GM12865 (cell line): ENCODE measurements around the gene CKM.
A peak's percentile ranks its signal among the peaks of the same experiment; 100 is the strongest.

Experiments used
- DNase-seq: peaks from one replicate; pipeline ENCODE4 v3.0.0; 2010; ENCODE audit warnings: low read depth
- H3K4me3 ChIP-seq: 2 replicates; pipeline ENCODE4 v1.5.1; 2011; ENCODE audit warnings: mild to moderate bottlenecking, low read depth, low read length, control low read depth
- TF ChIP-seq, protein P1 (sequence below): IDR thresholded peaks from 2 replicates; pipeline ENCODE4 v1.5.1; 2011; ENCODE audit warnings: low read length, control low read depth, low read depth, inconsistent platforms; ENCODE audit not compliant: insufficient read depth; ENCODE audit errors: missing control alignments

Gene CKM

DNA sequence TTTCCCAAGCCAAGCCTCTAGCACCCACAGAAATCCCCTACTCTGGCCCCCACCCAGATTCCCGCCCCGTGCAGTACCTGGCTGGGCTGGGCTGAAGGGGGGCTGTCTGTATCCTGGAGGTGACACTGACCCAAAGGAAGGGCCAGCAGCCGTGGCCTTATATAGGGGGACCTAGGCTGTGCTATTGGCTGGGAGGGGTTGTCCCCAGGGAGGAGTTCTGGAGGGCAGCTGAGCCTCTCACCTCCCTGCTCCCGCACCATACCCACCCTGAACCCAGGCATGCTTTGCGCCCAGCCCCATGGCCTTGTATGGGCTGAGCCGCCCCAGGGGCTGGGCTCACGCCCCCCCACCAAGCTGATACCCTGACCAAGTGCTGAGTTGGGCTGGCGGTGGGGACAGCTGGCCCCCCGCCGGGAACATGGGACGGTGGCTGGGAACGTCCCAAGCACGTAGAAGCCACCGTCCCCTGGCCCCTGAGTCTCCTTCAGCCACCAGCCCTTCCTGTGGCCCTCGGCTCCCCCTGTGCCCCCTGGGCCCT is at the start of gene CKM:
TSS of gene CKM (minus strand) at position 132 of the 538 bp plus-strand sequence. CDS start 3,162 bp downstream, outside the sequence.
- TF ChIP-seq, protein P1, sequence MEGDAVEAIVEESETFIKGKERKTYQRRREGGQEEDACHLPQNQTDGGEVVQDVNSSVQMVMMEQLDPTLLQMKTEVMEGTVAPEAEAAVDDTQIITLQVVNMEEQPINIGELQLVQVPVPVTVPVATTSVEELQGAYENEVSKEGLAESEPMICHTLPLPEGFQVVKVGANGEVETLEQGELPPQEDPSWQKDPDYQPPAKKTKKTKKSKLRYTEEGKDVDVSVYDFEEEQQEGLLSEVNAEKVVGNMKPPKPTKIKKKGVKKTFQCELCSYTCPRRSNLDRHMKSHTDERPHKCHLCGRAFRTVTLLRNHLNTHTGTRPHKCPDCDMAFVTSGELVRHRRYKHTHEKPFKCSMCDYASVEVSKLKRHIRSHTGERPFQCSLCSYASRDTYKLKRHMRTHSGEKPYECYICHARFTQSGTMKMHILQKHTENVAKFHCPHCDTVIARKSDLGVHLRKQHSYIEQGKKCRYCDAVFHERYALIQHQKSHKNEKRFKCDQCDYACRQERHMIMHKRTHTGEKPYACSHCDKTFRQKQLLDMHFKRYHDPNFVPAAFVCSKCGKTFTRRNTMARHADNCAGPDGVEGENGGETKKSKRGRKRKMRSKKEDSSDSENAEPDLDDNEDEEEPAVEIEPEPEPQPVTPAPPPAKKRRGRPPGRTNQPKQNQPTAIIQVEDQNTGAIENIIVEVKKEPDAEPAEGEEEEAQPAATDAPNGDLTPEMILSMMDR, result no peak
- no peak within 1 kb of the TSS for H3K4me3 ChIP-seq
- no peak for DNase-seq

DNA sequence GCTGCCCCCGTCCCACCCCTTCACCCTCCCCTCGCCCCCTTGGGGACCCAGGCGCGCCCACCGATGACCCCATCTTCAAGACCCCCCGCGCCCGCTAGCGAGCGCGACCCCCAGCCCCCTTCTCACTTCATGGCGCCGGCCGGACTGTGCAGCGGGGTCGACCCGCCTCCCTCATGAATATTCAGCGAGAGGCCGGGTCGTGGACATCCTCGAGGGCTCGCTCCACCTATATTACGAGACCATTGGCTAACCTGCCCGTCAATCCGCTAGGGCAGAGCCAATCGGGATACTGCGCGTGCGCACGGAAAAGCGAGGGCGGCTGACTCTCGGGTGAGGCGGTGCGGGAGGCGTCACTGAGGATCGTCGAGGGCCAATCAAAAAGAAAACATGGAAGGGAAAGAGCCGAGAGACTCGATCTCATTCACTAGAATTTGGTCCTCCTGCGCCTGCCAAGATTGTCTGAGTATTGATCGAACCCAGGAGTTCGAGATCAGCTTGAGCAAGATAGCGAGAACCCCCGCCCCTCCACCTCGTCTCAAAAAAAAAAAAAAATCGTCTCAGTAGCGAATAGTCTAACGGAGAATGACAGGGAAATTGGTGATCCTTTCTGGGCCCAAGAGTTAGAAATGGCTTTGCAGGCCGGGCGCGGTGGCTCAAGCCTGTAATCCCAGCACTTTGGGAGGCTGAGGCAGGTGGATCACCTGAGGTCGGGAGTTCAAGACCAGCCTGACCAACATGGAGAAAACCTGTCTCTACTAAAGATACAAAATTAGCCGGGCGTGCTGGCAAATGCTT is 47.9 kb upstream of the CKM start, which contains the start of gene ERCC2:
TSS of gene ERCC2 (minus strand) at position 164 of the 795 bp plus-strand sequence. CDS start at position 131, 33 bp downstream.
- peak; percentile 100 for DNase-seq
- TF ChIP-seq, protein P1, result no peak
- H3K4me3 ChIP-seq, result peak within 1 kb of the TSS; percentile 86

DNA sequence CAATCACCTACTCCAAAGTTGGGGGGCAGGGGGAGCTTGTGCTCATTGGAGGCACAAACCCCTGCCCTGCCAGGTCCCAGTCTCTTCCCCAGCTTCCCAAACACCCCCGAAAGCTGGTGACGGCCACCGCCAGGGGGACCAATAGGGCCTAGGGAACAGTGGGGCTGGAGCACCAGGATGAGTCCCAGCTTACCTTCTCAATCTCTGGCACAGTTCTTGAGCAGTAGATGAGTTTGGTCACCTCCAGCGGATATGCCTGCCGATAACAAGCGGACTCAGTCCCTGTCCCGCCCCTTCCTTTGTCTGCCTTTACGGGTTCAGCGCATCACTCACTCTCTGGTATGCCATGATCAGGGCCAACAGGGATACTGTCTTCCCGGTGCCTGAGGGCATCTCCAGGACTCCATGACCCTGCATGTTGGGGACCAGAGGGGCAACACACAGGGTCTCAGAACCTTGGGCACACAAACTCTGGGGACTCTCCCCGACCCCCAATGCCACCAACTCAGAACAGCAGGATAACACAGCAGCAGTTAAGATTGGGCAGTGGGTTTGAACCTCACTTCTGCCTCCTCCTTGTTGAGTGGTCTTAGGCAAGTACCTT is 46.2 kb upstream of the CKM start:
- TF ChIP-seq, protein P1, result no peak
- DNase-seq, result no peak
- H3K4me3 ChIP-seq, result no peak overlapping the region

DNA sequence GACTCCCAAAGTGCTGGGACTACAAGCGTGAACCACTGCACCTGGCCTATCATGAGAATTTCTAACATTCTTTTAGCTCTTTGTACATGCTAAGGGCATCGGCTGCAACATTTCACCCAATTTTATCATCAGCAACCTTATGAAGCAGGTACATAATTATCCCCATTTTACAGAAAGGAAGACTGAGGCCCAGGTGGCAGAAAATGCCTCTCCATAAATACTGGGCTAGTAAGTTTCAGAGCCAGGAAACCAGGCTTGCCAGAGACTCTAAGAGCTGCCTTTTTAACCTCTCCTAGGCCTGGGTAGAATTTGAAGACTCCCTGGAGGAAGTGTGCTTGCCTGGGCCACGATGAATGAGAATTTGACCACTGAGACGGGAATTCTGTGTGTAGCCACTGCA is 45.5 kb upstream of the CKM start:
- no peak overlapping the region for H3K4me3 ChIP-seq
- TF ChIP-seq, protein P1, result no peak
- DNase-seq, result no peak

DNA sequence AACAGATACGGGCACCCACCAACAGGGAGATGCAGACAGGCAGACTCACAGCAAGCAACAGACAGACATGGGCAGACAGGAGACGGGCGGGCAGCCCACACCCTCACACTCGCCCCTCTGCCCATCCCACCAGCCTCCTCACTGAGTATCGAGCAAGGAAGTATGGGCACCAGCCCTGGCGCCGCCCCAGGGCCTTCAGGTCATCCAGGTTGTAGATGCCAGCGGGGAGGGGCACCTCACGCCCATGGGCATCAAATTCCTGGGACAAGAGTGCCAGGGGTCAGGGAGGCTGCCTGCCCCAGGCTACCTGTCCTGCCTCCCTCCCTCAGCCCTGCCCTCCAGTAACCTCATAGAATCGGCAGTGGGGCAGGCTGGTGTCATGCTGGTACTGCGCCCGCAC is 42.0 kb upstream of the CKM start:
- TF ChIP-seq, protein P1, result no peak
- H3K4me3 ChIP-seq, result no peak overlapping the region
- no peak for DNase-seq

DNA sequence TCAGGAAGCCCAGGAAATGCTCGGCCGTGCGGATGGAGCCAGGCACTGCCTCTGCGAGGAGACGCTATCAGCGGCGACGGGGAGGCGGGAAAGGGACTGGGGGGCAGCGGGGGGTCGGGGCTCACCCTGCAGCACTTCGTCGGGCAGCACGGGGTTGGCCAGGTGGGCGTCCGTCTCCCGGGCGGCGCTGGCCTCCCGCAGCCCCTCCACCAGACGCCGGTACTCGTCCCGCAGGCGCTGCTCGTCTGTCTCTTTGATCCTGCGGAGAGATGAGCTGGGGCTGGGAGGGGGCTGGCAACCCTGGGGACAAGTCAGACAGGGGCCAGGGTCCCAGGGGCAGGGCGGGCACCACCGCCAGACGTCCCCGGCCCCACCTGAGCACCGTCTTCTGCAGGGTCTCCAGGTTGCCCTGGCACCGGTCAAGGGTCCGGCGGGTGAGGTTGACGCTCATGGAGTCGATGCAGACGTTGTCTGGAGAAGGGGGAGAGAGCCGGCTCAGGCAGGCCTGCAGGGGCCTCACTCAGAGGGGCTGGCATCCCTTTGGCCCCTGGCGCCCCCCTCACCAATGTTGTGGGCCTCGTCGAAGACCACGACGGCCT is 41.3 kb upstream of the CKM start:
- H3K4me3 ChIP-seq, result no peak overlapping the region
- TF ChIP-seq, protein P1, result no peak
- DNase-seq, result no peak
